ENCODE measurements around the gene PJA2.
"Not testable (repeated sequence)": the region's sequence is repeated elsewhere in the genome, so short reads cannot be mapped to it uniquely, and the experiment has no call there.

Gene PJA2

GRCh38 chr5:109309326-109310063, 100.3 kb downstream of the PJA2 start:
- DNase-seq (ENCODE audit: low read depth in 2 of 2) = no peak

GRCh38 chr5:109307951-109308350, 101.8 kb downstream of the PJA2 start:
- no peak for DNase-seq (ENCODE audit: low read depth in 2 of 2)

GRCh38 chr5:109307456-109307855, 102.3 kb downstream of the PJA2 start:
- no peak for DNase-seq (ENCODE audit: low read depth in 2 of 2)

- DNase-seq (ENCODE audit: low read depth in 2 of 2) = no peak
Measured at GRCh38 chr5:109305352-109305751, 104.4 kb downstream of the PJA2 start.

GRCh38 chr5:109304309-109304708, 105.5 kb downstream of the PJA2 start:
- no peak for DNase-seq (ENCODE audit: low read depth in 2 of 2)

GRCh38 chr5:109300367-109300766, 109.4 kb downstream of the PJA2 start:
- no peak for DNase-seq (ENCODE audit: low read depth in 2 of 2)

GRCh38 chr5:109299557-109299956, 110.2 kb downstream of the PJA2 start:
- DNase-seq (ENCODE audit: low read depth in 2 of 2) = no peak

- no peak for DNase-seq (ENCODE audit: low read depth in 2 of 2)
Measured at GRCh38 chr5:109298794-109299193, 111.0 kb downstream of the PJA2 start.

- DNase-seq (ENCODE audit: low read depth in 2 of 2) = no peak
Measured at GRCh38 chr5:109297900-109298299, 111.9 kb downstream of the PJA2 start.

- no peak for DNase-seq (ENCODE audit: low read depth in 2 of 2)
Measured at GRCh38 chr5:109291090-109291489, 118.7 kb downstream of the PJA2 start.

GRCh38 chr5:109290231-109290630, 119.5 kb downstream of the PJA2 start:
- no peak for DNase-seq (ENCODE audit: low read depth in 2 of 2)

- not testable (repeated sequence) for DNase-seq (ENCODE audit: low read depth in 2 of 2)
Measured at GRCh38 chr5:109286628-109287027, 123.1 kb downstream of the PJA2 start.

All from stimulated activated CD8-positive, alpha-beta memory T cell treated with anti-CD3 and anti-CD28 coated beads, Interleukin-15, amount 100 ng/mL, for 4 hours (primary cell).